Measurements from ENCODE around the gene KSR2.

The KSR2 gene

DNA sequence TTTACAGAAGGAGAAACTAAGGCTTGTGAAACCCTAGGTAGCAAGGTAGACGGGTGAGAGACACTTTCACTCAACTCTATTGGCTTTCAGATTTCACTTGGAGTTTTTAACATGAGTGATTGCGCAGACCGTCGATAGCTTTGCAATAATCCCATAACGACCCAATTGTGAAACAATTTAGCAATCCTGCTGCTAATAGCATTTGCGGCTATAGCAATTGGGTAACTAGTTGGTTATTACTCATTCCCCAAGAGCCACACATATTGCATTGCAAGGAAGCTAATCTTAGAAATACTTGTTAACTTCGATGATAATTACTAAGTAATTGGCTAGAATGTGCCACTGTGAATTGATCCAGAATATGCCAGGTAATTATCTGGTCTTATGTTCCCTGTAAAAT, 447.4 kb downstream of the KSR2 start:
- no peak for DNase-seq

- no peak for DNase-seq
These were observed 450.1 kb downstream of the KSR2 start for GRCh38 chr12:117518594-117519270.

DNA sequence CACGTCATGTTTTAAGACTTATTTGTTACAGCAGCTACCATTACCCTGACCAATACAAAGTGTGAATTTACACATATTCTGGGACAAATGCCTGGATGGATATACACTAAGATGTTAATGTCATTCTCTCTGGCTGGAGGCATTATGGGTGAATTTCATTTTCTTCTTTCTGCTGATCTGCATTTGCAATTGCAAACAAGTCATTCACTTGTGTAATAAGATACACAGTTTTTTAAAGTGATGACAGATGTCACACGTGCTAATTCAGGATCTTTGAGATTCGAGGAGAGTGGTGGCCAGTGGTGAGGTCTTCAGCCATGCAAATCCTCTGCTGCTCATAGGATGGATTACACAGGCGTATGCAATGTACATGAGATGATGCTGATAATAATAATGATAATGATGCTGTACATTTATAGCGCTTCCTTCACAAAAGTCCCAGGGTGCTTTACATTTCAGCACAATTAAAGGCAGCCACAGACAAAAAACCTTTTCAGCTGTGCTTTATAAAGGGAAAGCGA, 451.5 kb downstream of the KSR2 start:
- DNase-seq, result no peak

- DNase-seq, result no peak
These were observed 452.8 kb downstream of the KSR2 start for GRCh38 chr12:117516034-117516433.

DNA sequence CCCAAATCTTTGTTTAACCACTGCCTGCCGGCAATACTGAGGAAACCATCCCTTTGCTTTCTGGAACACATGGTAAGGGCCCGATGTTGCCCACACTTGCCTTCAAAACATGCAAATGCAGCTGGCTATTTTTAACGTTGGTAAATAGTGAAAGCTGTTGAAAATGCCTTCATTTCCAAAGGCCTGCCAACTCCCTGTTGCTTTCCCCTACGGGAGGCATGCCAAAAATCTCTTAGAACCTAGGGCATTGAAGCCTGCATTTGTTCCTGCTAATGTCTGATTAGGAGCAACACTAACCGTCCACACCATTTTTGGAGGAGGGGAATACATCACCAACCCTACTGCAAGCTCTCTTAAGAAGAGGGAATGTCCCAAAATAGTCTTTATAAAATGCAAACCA, 454.8 kb downstream of the KSR2 start:
- peak; percentile 64 for DNase-seq

- no peak for DNase-seq
These were observed 455.4 kb downstream of the KSR2 start for GRCh38 chr12:117513353-117513752.

DNA sequence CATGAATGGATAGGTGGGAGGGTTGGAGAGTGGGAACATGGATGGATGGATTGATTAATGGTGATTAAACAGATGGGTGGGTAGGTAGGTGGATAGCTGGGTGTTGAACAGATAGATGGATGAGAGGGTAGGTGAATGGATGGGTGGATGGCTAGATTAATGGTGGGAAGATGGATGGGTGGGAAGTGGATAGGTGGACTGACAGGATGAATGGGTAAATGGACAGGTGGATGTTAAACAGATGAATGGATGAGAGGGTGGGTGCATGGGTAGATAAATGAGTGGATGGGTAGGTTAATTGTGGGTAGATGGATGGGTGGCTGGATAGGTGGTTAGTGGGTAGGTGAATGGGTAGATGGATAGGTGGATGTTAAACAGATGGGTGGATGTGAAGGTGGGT, 460.3 kb downstream of the KSR2 start:
- DNase-seq, result no peak

DNA sequence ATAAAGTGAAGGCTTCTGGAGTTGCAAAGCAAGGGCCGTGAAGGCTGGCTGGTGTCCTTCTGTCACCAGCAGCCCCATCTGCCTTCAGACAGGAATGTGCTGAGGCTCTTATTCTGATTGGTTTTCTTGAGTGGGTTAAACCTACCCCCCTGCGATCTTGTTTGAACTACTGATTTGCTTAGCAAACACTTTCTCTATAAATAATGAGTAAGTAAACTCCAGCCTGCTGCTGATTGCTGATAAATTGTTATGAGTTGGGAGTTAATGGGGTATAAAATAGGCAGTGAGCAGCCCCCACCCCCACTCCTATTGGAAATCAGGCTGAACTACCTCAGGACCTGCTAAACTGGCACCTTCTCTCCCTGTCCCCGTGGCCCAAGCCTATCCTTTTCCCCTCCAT, 461.2 kb downstream of the KSR2 start:
- peak; percentile 3 for DNase-seq

- DNase-seq, result no peak
These were observed 462.5 kb downstream of the KSR2 start for GRCh38 chr12:117506333-117506732.

DNA sequence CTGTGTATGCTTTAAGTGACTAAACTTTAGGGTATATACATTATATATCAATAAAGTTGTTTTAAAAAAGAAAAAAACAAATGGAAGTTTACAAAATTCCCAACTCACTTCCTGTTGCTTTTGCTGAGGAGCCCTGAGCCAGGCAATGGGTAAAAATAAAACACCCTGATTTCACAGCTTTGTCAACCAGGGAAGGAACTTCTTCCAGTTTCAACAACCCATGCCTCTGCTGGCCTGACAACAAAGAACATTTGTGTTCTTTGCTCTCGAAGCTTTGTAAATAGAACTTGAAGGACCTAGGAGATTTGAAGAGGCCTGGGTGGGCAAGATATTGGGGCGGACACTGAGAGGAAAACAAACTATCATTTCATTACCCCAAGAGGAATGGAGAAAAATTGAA, 466.2 kb downstream of the KSR2 start:
- no peak for DNase-seq

- no peak for DNase-seq
These were observed 466.6 kb downstream of the KSR2 start for GRCh38 chr12:117502233-117502632.

- DNase-seq, result no peak
These were observed 467.5 kb downstream of the KSR2 start for GRCh38 chr12:117501076-117501869.

GRCh38 chr12:117499759-117500485, 468.9 kb downstream of the KSR2 start:
- no peak for DNase-seq

GRCh38 chr12:117498880-117499279, 469.9 kb downstream of the KSR2 start:
- DNase-seq, result no peak

- no peak for DNase-seq
These were observed 470.5 kb downstream of the KSR2 start for GRCh38 chr12:117498256-117498655.

GRCh38 chr12:117497407-117497806, 471.4 kb downstream of the KSR2 start:
- DNase-seq, result no peak

GRCh38 chr12:117494833-117495655, 473.7 kb downstream of the KSR2 start:
- no peak for DNase-seq

DNA sequence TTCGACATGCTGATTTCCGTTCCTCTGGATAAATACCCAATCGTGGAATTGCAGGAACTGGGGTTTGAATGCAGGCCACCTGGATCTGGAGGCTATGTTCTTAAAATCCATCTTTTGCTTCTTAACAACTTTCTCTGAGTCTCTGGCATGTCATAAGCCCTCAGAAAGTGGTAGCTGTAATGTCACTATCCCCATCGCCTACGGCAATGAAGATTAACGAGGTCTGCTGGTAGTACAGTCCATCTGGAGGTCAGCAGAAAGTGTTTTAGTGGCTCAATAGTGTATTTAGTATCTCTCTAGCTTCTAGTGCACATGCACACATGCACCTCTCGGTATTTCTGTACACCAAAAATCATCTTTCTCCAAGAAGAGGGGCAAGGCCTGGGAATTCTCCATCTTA, 477.1 kb downstream of the KSR2 start:
- DNase-seq, result no peak

GRCh38 chr12:117490130-117490529, 478.7 kb downstream of the KSR2 start:
- DNase-seq, result no peak

DNA sequence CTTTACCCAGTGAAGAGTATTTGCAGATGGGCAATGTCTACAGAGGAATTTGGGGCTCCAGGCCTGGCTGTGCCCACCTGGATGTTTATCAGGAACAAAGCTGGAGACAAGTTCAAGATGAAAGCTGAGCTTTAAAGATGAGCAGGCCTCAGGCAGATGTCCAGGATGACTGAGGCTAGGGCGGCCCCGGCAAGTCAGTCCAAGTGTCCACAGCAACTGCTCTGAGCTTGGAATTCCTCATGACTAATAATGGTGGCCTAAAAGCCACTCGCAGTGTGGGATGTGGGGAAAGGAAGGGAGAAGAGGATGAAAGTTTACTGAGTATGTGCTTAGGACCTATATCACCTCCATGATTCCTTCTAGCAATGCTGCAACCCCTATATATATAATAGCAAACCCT, 479.1 kb downstream of the KSR2 start:
- no peak for DNase-seq

DNA sequence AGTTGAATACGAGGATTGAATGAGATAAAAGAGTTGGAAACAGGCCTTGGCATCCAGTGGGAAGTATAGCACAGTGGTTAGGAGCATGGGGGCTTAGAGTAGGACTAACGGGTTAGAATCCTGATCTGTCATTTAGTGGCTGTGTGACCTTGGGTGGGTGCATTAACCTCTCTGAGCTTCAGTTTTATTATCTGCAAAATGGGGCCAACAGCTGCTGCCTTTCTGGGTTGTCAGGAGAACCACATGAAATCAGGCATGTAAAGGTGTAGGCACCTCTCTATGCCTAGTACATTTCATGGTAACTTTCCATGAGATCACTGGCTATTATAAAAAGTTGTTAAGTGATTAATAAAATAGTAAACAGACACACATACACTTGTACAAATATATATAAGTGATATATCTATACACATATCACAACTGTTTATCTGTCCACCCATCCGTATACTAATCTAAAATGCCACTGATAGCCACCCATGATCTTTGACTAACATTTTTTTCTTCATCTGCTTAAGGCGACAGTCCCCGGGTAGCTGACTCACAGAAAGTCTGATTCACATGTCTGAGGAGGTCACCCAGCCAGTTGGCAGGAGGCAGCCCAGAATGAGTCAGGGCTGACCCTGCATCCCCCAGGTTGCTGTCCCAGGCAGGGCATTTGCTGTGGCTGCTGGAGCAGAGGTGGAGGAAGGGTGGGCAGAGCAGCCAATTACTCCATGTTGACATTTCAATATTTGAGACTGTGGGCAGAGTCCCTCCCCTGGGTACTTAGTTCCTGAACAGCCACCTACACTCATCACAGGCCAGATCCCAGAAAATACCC, 481.7 kb downstream of the KSR2 start:
- DNase-seq, result no peak
